Ishikawa (cell line): ENCODE data around the gene FETUB.

Experiments
- CREB1 ChIP-seq: IDR thresholded peaks from 2 replicates; pipeline ENCODE4 v1.6.1; 2012; ENCODE audit warnings: low read depth
- MAX ChIP-seq: IDR thresholded peaks from 2 replicates; pipeline ENCODE4 v1.6.1; 2012
- ZBTB7A ChIP-seq: IDR thresholded peaks from 2 replicates; pipeline ENCODE4 v1.6.1; 2012; ENCODE audit warnings: low read depth

- TF ChIP-seq CREB1 (no peak), ZBTB7A (no peak), MAX (no peak)
Measured at GRCh38 chr3:186622651-186623310, 17.4 kb upstream of the FETUB start.
